OCI-LY7 (cell line): Measurements from ENCODE around the gene NFIX. TPM values are rescaled to one million over a fixed set of nuclear protein-coding genes. Genes with fewer than 3 reads are reported as not detected.

Source experiments
- BruUV-seq: library from RNA; stranded (reverse); fragments of 400-500 nt; replicated peaks from 2 replicates; lab custom pipeline; 2021; lab: Mats Ljungman, UMichigan
- CTCF ChIA-PET: fragments of 300-600 bp; sonication (Branson Sonifier 250); formaldehyde crosslinking; loops from one replicate; lab custom pipeline; 2022; ENCODE audit warnings: antibody characterized with exemption; ENCODE audit not compliant: unreplicated experiment; lab: Charles Lee
- POLR2A ChIA-PET: fragments of 300-600 bp; sonication (Branson Sonifier 250); formaldehyde crosslinking; loops from one replicate; lab custom pipeline; 2022; ENCODE audit warnings: antibody characterized with exemption; lab: Charles Lee
- DNase-seq: peaks from one replicate; pipeline ENCODE4 v3.0.0-alpha.2; 2015; ENCODE audit warnings: low spot score
- H2AFZ ChIP-seq: fragments of 200-600 bp; sonication (generic), shearing (Covaris generic); 2 replicates; pipeline ENCODE4 v1.6.1; 2014; ENCODE audit warnings: mild to moderate bottlenecking, antibody characterized with exemption, low read length, moderate library complexity
- H3K27ac ChIP-seq: fragments of 200-600 bp; sonication (generic); 2 replicates; pipeline ENCODE4 v1.5.1; 2014; ENCODE audit warnings: mixed run types, low read depth, mild to moderate bottlenecking, moderate library complexity, low read length, inconsistent platforms; ENCODE audit not compliant: poor library complexity, severe bottlenecking
- H3K36me3 ChIP-seq: fragments of 200-600 bp; sonication (generic); 2 replicates; pipeline ENCODE4 v1.6.1; 2014; ENCODE audit warnings: mild to moderate bottlenecking, antibody characterized with exemption, low read length, moderate library complexity, mixed read lengths; ENCODE audit not compliant: insufficient read depth
- H3K4me1 ChIP-seq: fragments of 200-600 bp; sonication (generic); 2 replicates; pipeline ENCODE4 v1.5.1; 2014; ENCODE audit warnings: mild to moderate bottlenecking, low read length; ENCODE audit not compliant: insufficient read depth, poor library complexity, severe bottlenecking
- H3K4me2 ChIP-seq: fragments of 200-600 bp; sonication (generic); 2 replicates; pipeline ENCODE4 v1.6.1; 2014; ENCODE audit warnings: mild to moderate bottlenecking, low read length
- H3K4me3 ChIP-seq: fragments of 200-600 bp; sonication (generic); 2 replicates; pipeline ENCODE4 v1.5.1; 2014; ENCODE audit warnings: mild to moderate bottlenecking, low read depth, low read length; ENCODE audit not compliant: poor library complexity, severe bottlenecking
- H3K79me2 ChIP-seq: fragments of 200-600 bp; sonication (generic); 2 replicates; pipeline ENCODE4 v1.6.1; 2016; ENCODE audit warnings: low read depth, mild to moderate bottlenecking, low read length, moderate library complexity, mixed read lengths; ENCODE audit not compliant: insufficient read depth
- H3K9me2 ChIP-seq: fragments of 200-600 bp; sonication (generic); 2 replicates; pipeline ENCODE4 v1.6.1; 2016; ENCODE audit warnings: mild to moderate bottlenecking, low read length, mixed read lengths; ENCODE audit not compliant: insufficient read depth
- H3K9me3 ChIP-seq: fragments of 200-600 bp; sonication (generic); 2 replicates; pipeline ENCODE4 v1.6.1; 2014; ENCODE audit warnings: mild to moderate bottlenecking, mixed run types, low read length, mixed read lengths
- H4K20me1 ChIP-seq: fragments of 200-600 bp; sonication (generic); 2 replicates; pipeline ENCODE4 v1.6.1; 2014; ENCODE audit warnings: mild to moderate bottlenecking, antibody characterized with exemption, low read length, moderate library complexity, mixed read lengths; ENCODE audit not compliant: insufficient read depth
- CTCF ChIP-seq: fragments of 200-600 bp; sonication (generic); conservative IDR thresholded peaks from 2 replicates; pipeline ENCODE4 v1.5.1; 2014; ENCODE audit warnings: mild to moderate bottlenecking, antibody characterized with exemption, low read length, moderate library complexity, mixed read lengths
- EZH2phosphoT487 ChIP-seq: fragments of 200-600 bp; sonication (generic); IDR thresholded peaks from 2 replicates; pipeline ENCODE4 v1.6.1; 2018; ENCODE audit warnings: low read depth, borderline replicate concordance, mild to moderate bottlenecking, mixed run types, antibody characterized with exemption, low read length, moderate library complexity, mixed read lengths
- intact Hi-C: fragments of 100-400 bp; cut with micrococcal nuclease; formaldehyde crosslinking; loops from one replicate; pipeline ENCODE4 v1.10.0; 2022; ENCODE audit not compliant: unreplicated experiment
- total RNA-seq, 2 experiments: library from RNA; depleted of rRNA in 1 of 2; stranded (reverse); fragments of >200 nt in 1 of 2; shearing (Covaris generic) in 1 of 2; gene quantifications; 2 replicates each; pipeline ENCODE4 v1.2.3, GENCODE V29; 2014 to 2022

NFIX gene
- total RNA-seq, 2 experiments from 2014 or later = 0.16 to 0.72 TPM

- Histone ChIP-seq H3K79me2 (no peaks in the 10 kb centered on the region), H3K9me3 (no peaks in the 10 kb centered on the region), H3K27ac (no peak overlapping the region), H3K4me1 (no peaks in the 10 kb centered on the region), H3K4me3 (no peak overlapping the region), H3K4me2 (no peak overlapping the region; the same call in 1 of the 2 replicates), H3K9me2 (no peaks in the 10 kb centered on the region), H4K20me1 (no peaks in the 10 kb centered on the region), H2AFZ (no peak overlapping the region), H3K36me3 (no peaks in the 10 kb centered on the region)
- DNase-seq = no peak
- BruUV-seq = no TSS peak
- POLR2A ChIA-PET = no interaction called here
- TF ChIP-seq CTCF (no peak), EZH2phosphoT487 (no peak)
- intact Hi-C loops = no loop called here
- CTCF ChIA-PET = no interaction called here
Measured at GRCh38 chr19:12995596-12996405, 526 bp downstream of the NFIX start.

GRCh38 chr19:12996406-12997094, 1.3 kb downstream of the NFIX start:
- no peaks in the 10 kb centered on the region for H3K36me3 ChIP-seq
- no peaks in the 10 kb centered on the region for H3K79me2 ChIP-seq
- intact Hi-C loops = no loop called here
- no peak for DNase-seq
- no peaks in the 10 kb centered on the region for H4K20me1 ChIP-seq
- no peak for TF ChIP-seq CTCF
- no TSS peak for BruUV-seq
- CTCF ChIA-PET = no interaction called here
- POLR2A ChIA-PET = no interaction called here
- no peaks in the 10 kb centered on the region for H3K9me3 ChIP-seq
- H3K4me1 ChIP-seq = no peaks in the 10 kb centered on the region
- H3K9me2 ChIP-seq = no peaks in the 10 kb centered on the region
- no peak overlapping the region for H3K27ac ChIP-seq
- no peak overlapping the region for H3K4me3 ChIP-seq
- H2AFZ ChIP-seq = no peak overlapping the region
- no peak overlapping the region for H3K4me2 ChIP-seq
